Epidermal melanocyte (primary cell): ENCODE results near the gene KRTAP3-1.
"Not testable (repeated sequence)": the region's sequence is repeated elsewhere in the genome, so short reads cannot be mapped to it uniquely, and the experiment has no call there.

Experiments
- DNase-seq: peaks from one replicate; pipeline ENCODE4 v3.0.0; 2011; ENCODE audit warnings: low spot score; ENCODE audit not compliant: insufficient read length

KRTAP3-1 gene

DNA sequence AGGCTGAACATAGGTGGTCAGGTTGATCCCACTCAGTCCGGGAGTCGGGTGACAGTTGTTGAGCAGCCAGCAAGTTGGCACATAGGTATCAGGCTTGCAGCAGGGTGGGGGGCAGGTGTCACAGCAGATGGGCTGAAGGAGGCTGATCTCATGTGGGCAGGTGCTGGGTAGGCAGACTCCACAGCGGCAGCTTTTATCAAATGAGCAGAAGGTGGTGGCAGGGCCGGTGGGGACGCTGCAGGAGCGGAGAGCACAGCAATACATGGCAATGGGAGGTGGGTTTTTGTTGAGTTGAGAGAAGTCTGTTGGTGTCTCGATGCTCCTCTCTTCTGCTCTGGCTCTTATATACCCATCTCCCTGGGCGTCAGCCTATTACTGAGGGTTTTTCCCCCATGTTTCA lies at the start of gene KRTAP3-1:
Gene KRTAP3-1, minus strand, starts transcription at position 318 of the 400 bp plus-strand sequence. Its CDS starts 54 bp downstream, at position 264.
- DNase-seq = no peak

DNA sequence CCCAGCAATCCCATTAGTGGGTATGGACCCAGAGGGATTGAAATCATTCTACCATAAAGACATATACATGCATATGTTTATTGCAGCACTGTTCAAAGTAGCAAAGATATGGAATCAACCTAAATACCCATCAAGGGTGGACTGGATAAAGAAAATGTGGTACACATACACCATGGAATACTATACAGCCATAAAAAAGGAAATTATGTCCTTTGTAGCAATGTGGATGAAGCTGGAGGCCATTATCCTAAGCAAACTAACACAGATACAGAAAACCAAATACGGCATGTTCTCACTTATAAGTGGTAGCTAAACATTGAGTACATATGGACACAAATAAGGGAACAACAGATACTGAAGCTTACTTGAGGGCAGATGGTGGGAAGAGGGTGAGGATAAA lies 48.6 kb upstream of the KRTAP3-1 start:
- DNase-seq = no peak

DNA sequence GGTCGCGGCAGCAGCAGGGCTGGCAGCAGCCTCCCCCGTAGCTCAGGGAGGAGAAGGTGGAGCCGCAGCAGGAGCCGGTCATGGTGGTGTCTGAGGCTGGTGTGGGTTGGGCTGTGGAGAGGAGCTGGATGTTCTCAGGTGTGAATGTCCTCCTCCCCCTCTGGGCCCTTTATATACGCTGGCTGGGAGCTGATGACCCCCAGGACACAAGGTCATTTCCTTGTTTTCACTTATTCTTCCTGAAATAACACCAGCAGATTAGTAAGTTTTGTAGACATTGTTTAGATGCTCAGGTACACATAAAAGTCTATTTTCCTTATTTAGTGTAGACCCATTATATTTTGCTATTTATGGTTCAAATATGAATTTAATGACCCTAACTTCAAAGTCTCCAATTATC lies 46.2 kb upstream of the KRTAP3-1 start, which contains the start of gene KRTAP2-2:
Gene KRTAP2-2, minus strand, starts transcription at position 101 of the 400 bp plus-strand sequence. Its CDS starts 19 bp downstream, at position 82.
- not testable (repeated sequence) for DNase-seq

DNA sequence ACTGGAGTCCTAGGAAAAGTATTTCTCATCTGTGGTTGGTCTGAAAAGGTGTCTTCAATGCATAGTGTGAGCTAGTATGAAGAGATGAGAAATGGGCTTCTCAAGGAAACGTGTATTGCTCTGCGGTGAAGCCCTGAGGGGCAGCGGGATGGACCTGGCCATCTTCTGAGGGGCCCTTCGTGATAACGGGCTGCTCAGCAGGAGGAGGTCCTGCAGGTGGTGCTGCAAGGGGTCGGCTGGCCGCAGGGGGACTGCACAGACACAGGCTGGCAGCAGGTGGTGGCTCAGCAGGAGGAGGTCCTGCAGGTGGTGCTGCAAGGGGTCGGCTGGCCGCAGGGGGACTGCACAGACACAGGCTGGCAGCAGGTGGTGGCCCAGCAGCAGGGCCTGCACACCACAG lies 45.6 kb upstream of the KRTAP3-1 start:
- DNase-seq = not testable (repeated sequence)

DNA sequence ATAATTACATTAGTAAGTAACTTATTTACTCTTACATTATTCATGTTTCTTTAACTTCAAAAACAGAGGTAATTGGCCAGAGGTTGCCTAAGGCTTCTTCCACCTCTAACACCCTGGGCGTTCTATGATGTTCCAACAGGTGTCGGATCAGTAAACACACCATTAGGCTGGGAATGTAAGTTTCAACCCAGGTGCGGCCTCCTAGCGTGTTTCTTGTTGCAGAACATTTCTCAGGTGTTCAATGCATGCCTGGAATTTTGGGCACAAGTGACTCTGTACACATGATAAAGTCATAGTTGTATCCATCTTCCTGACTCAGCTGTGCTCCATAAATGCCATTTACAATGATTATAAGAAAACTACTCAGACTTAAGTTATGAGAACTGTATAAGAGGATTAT lies 45.1 kb upstream of the KRTAP3-1 start:
- no peak for DNase-seq

DNA sequence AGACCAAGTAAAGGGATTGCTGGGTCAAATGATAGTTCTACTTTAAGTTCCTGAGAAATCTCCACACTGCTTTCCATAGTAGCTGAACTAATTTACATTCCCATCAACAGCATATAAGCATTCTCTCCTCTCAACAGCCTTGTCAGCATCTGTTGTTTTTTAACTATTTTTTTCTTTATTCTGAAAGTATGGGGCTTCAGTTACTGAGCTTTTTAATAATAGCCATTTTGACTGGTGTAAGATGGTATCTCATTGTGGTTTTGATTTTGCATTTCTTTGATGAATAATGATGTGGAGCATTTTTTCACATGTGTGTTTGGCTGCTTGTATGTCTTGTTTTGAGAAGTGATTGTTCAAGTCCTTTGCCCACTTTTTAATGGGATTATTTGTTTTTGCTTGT lies 43.6 kb upstream of the KRTAP3-1 start:
- DNase-seq = no peak

DNA sequence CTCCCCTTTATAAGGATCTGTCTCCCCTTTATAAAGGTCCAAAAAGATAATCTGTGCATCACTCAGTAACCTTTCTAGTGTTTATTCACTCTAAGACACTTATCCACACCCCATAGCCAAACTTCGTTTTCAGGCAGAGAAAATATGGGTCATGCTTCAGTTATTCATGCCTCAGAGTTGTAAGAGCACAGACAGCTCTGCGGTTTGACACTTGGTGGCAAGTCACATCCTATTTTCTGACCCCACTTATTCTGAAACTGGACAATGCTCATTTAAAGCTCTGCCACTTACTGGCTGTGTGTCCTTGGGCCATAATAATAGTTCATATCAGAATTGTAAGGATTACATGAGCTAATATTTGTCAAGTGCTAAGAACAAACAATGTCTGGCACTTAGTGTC lies 40.2 kb upstream of the KRTAP3-1 start:
- no peak for DNase-seq

DNA sequence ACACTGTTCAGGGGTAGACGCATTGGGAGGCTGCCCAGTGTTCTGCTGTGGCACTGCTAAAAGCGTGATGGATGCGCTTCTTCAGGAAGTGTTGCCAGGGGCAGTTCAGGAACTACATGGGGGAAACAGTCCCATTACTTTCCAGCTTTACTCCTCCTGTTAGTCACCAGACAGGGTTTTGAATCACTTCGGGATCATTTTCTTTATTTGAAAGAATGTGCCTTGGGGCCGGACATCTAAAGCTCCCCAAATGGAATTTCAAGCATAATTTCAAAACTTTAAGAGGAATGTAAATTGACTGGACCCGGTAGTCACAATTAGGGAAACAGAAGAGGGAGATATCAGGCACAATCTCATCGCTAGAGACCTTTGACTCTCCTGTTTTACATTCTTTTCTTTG lies 39.5 kb upstream of the KRTAP3-1 start:
- DNase-seq = peak; percentile 37

DNA sequence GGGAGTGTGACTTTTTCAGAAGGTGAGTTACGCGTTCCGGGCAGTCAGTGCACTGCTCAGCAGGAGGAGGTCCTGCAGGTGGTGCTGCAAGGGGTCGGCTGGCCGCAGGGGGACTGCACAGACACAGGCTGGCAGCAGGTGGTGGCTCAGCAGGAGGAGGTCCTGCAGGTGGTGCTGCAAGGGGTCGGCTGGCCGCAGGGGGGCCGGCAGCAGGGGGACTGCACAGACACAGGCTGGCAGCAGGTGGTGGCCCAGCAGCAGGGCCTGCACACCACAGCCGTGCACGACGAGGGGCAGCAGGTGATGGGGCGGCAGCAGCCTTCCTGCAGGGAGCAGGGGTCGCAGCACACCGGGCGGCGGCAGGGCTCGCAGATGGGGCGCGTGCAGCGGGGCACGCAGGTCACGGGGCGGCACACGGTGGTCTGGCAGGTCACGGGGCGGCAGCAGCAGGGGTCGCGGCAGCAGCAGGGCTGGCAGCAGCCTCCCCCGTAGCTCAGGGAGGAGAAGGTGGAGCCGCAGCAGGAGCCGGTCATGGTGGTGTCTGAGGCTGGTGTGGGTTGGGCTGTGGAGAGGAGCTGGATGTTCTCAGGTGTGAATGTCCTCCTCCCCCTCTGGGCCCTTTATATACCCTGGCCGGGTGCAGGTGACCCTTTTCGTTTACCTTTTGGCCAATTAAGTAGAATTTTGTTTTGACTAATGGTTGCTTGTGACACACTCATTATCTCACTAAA lies 38.0 kb upstream of the KRTAP3-1 start, which contains the start of gene KRTAP2-1:
Gene KRTAP2-1, minus strand, starts transcription at position 582 of the 731 bp plus-strand sequence. Its CDS starts 49 bp downstream, at position 533.
- DNase-seq = not testable (repeated sequence)

DNA sequence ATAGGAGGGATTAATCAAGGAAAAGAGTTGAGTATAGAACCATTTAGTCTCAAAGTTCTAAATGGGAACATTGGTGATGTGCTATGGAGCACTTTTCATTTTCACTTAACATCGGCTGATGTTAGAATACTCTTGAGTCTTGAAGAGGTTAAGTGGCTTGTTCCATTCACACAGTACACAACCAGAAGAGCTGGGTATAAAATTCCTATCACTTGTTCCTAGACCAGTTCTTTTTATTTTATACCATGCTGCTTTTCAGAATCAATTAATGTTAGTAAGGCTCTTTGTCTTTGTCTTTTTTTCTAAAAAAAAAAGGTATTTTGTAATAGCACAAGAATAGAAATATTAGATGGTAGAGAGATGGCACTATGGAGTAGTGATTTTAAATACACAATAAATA lies 34.0 kb upstream of the KRTAP3-1 start:
- DNase-seq = no peak

DNA sequence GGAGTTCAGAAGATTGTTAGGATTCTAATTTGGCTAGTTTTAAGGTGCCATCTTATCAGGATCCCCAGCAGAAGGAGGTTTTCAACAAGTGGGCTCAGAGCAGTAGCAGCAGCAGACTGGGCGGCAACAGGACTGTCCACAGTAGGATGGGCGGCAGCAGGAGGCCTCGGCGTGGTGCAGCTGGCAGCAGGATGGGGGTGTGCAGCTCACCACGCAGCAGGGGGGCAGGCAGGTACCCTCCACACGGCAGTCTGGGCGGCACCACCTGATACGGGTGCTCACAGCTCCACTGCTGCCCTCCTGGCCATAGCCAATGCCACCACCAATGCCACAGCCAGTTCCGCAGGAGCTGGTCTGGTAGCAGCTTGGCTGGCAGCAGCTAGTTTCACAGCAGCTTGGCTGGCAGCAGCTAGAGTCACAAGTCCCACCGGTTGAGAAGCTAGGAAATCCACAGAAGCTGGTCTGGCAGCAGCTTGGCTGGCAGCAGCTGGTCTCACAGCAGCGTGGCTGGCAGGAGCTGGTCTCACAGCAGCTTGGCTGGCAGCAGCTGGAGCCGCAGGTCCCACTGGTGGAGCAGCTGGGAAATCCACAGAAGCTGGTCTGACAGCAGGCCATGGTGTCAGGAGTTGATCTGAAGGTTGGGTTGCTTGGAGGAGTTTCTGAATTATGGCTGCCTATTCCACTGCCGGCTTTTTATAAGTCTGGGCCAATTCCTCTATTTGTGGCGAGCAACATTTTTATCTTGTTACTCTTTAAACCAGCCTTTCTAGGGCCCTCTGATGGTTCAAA lies 32.0 kb upstream of the KRTAP3-1 start, which contains the start of gene KRTAP1-1:
Gene KRTAP1-1, minus strand, starts transcription at position 668 of the 789 bp plus-strand sequence. Its CDS starts 53 bp downstream, at position 615.
- DNase-seq = not testable (repeated sequence)

DNA sequence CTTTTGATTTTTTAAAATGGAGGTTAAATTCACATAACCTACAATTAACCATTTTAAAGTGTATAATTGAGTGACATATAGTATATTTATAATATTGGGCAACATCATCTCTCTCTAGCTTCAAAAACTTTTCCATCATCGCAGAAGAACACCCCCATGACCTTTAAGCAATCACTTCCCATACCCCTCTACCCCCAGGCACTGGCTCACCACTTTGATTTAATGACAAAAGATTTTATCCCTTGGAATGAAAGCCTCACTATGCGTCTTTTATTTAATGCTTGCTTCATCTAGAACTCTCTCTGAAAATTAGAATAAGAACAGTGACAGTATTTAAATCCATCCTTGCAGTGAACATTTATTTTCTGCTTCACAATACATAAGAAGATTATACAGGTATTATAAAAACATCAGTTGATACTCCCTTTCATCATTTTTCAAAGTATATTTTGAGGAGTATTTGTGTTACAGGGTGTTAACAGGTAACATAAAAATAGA lies 29.0 kb upstream of the KRTAP3-1 start:
- DNase-seq = no peak

DNA sequence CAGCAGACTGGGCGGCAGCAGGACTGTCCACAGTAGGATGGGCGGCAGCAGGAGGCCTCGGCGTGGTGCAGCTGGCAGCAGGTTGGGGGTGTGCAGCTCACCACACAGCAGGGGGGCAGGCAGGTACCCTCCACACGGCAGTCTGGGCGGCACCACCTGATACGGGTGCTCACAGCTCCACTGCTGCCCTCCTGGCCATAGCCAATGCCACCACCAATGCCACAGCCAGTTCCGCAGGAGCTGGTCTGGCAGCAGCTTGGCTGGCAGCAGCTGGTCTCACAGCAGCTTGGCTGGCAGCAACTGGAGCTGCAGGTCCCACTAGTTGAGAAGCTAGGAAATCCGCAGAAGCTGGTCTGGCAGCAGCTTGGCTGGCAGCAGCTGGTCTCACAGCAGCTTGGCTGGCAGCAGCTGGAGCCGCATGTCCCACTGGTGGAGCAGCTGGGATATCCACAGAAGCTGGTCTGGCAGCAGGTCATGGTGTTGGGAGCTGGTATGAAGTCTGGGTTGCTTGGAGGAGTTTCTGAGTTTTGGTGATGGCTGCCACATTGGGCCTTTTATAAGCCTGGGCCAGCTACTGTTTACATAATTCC lies 25.5 kb upstream of the KRTAP3-1 start, which contains the start of gene KRTAP1-3:
Gene KRTAP1-3, minus strand, starts transcription at position 529 of the 590 bp plus-strand sequence. Its CDS starts 53 bp downstream, at position 476.
- not testable (repeated sequence) for DNase-seq

DNA sequence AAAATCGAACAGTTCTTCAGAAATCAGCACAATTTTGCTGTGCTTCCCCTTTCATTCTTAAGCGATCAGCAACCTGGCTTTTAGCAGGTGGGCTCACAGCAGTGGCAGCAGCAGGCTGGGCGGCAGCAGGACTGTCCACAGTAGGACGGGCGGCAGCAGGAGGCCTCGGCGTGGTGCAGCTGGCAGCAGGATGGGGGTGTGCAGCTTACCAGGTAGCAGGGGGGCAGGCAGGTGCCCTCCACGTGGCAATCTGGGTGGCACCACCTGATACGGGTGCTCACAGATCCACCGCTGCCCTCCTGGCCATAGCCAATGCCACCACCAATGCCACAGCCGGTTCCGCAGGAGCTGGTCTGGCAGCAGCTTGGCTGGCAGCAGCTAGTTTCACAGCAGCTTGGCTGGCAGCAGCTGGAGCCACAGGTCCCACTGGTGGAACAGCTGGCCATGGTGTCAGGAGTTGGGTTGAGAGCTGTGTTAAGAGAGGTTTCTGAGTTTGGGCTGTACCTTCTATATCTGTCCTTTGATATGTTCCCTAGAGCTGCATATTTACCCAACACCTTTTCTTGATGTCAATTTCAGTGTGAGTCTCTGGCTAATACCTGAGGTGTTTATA lies 20.8 kb upstream of the KRTAP3-1 start, which contains the start of gene KRTAP1-4:
Gene KRTAP1-4, minus strand, starts transcription at position 563 of the 613 bp plus-strand sequence. Its CDS starts 117 bp downstream, at position 446.
- DNase-seq = no peak

DNA sequence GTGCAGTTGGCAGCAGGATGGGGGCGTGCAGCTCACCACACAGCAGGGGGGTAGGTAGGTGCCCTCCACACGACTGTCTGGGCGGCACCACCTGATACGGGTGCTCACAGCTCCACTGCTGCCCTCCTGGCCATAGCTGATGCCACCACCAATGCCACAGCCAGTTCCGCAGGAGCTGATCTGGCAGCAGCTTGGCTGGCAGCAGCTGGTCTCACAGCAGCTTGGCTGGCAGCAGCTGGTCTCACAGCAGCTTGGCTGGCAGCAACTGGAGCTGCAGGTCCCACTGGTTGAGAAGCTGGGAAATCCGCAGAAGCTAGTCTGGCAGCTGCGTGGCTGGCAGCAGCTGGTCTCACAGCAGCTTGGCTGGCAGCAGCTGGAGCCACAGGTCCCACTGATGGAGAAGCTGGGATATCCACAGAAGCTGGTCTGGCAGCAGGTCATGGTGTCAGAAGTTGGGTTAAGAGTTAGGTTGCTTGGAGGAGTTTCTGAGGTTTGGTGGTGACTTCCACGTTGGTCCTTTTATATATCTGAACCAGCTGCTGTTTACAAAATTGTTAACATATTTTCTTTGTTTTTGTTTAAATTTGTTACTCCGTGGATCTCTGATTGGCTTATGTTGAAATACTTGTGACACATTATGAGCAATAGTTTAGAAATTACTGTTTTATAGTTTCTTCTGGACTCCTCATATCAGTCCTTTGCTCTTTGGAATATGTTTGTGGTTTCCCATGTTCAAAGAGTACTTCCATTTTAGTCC lies 18.0 kb upstream of the KRTAP3-1 start, which contains the start of gene KRTAP1-5:
Gene KRTAP1-5, minus strand, starts transcription at position 494 of the 757 bp plus-strand sequence. Its CDS starts 53 bp downstream, at position 441.
- DNase-seq = no peak

DNA sequence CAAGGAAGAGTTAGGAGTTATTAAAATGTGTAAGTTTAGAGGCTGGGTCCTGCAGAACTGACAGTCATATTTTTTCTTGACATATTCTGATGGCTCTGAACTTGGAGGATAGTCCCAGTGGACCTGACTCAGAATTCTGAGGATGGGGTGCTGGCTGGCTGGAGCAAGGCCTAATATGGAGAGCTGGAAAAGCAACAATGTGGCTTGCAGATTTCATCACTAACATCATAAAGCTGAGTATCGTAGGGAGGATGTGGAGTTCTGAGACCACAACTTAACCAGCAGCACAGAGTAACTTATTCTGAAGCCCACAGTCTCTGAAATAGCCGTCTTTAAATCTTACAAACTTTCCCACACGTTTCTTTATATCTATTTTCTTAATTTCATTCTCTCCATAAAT lies 15.8 kb upstream of the KRTAP3-1 start:
- DNase-seq = no peak

DNA sequence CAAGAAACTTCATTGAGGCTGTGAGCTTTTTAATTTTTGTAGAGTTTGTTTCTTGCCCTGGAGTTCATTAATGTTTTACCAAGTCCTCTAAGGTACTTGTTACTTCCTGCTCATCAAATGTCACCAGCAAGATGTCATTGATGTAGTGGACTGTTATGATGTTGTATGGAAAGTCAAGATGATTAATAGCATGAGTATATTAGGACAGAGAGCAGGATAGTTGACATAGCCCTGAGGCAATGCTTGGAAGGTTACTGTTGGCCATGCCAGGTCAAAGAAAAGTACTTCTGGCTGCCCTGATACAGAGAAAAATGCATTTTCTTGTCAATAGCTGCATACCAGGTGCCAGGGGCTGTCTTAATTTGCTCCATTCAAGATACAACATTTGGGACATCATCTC lies 11.4 kb upstream of the KRTAP3-1 start:
- DNase-seq = no peak

DNA sequence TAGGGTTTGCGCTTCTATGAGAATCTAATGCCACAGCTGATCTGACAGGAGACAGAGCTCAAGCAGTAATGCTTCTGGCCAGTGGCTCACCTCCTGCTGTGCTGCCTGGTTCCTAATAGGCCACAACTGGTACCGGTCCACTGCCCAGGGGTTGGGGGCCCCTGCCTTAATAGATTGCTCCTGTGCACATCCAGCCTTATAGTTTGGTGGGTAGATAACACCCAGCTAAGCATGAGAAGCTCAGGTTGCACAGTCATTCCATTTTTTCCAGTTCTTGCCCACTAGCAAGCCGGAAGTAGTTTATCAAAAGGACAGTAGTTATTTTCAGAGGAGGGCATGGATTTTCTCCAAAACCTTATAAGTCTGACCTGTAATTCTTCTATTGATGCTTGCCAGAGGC lies 10.5 kb upstream of the KRTAP3-1 start:
- no peak for DNase-seq

DNA sequence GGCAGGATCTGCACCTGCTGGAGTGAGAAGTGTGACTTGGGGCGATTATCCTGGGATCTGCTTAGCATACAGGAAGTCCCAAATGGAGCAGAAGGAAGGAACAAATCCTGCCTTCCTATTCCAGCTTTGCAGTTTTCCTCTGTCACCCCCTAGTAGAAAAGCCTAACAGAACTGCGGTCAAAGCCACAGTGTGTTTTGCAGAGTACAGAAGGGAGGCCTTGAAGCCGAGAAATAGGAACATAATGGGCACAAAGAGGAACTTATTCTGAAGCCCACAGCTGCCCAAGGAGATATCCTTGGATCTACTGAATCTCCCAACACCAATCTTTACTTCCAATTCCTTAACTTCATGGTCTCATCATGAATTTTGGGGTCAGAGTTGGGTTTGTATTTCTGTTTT lies 9.6 kb upstream of the KRTAP3-1 start:
- no peak for DNase-seq
